Measurements from ENCODE around the gene PLA2G2F.

Gene PLA2G2F

DNA sequence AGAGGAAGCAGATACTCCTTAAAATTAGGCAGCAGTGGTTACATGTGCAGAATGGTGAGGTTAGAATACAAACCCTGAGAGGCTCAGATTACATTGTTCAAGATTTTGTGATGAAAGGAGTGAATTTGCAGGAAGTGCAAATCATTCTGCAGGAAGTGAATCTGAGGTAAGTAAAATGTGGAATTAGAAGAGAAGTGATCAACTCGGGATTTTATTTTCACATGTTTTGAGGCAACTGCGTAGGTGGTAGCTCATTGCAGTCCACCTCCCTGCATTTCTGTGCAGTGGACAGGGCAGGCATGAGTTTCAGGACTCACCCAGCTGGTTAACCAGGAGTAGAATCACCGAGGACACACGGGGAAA lies 49.3 kb downstream of the PLA2G2F start:
- DNase-seq (ENCODE audit: low read depth, low spot score) = no peak

GRCh38 chr1:20189664-20190063 lies 50.5 kb downstream of the PLA2G2F start:
- DNase-seq (ENCODE audit: low read depth, low spot score) = no peak

GRCh38 chr1:20190256-20191160 lies 51.4 kb downstream of the PLA2G2F start:
- DNase-seq (ENCODE audit: low read depth, low spot score) = no peak

DNA sequence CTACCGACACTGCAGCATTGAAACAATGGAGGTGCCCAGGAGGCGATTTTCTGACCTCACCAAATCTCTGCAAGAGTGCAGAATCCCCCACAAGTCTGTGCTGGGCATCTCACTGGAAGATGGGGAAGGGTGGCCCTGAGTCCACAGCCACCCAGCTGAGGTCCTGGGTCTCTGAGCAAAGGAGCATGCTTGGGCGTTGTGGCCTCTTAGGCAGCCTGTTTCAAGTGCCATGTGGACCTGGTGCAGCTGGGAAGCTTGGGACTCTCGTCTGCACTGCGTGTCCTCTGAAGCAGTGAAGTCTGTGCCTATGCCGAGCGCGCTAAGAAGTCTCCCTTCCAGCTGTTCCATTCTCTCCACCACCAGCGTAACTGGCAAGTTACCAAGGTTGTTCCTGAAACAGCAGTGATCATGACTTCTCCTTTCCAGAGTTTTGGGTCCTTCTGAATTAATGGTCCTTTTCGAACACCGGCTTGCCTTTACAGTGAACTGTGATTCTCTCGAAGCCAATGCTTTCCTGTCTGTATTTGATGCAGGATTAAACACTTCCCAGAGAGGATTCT lies 52.2 kb downstream of the PLA2G2F start:
- no peak for DNase-seq (ENCODE audit: low read depth, low spot score)

GRCh38 chr1:20192364-20192763 lies 53.2 kb downstream of the PLA2G2F start:
- DNase-seq (ENCODE audit: low read depth, low spot score) = peak; percentile 45

DNA sequence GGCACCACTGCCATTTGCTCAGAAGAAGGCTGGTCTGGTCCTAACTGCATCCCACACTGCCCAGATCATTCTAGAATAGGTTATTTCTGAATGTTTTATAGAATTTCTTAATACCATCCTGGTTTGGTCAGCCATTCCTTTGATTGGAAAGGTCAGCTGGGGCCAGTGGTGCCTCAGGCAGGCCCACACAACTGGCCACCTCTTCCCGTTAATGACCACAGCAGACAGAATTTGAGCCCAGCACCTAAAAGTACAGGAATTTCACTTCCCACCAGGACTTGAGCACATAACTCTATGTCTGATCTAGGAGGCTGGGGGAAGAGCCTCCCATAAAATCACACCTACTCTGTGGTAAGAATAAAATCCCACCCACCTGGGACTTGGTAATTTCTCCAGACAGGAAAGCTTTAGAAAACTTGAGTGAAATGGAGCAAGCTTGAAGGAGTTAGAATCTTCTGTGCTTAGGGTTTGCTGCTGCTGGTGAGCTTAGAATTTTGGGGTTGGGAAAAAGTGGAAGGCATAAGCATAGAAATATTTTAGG lies 53.8 kb downstream of the PLA2G2F start:
- DNase-seq (ENCODE audit: low read depth, low spot score) = no peak

GRCh38 chr1:20194224-20194623 lies 55.1 kb downstream of the PLA2G2F start:
- no peak for DNase-seq (ENCODE audit: low read depth, low spot score)

DNA sequence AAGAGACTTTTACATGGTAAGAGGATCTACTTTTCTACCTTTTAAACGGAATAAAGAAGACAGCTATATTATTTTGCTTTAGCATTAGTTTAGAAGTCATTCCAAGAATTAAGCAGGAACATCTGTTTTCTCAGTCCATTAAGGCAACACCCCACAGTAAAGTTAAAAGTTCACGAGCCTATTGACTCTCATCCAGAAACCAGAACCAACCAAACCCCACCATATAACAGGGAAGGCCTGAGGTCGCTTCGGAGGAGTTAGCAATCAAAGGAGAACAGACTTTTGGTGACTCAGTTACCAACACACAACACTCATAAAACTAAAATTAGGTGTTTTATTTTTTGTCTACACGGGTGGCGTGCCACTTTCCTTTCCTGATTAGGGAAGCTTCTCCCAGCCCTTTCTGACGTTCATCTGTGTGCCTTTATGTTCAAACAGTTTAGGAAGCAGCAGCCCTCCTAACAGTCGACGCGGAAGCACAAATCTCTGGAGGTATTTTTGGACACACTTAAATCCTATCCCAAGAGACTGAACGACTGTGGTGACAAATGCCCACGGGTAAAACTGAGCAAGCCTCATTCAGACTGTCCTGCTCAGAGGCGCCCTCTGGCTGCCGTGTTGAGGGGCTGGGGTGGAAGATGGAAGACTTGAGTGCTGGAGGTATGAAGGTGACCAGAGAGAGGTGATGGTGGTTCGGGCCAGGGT lies 55.8 kb downstream of the PLA2G2F start:
- DNase-seq (ENCODE audit: low read depth, low spot score) = peak; percentile 57

- DNase-seq (ENCODE audit: low read depth, low spot score) = no peak
These were observed 56.3 kb downstream of the PLA2G2F start for GRCh38 chr1:20195462-20195780.

- no peak for DNase-seq (ENCODE audit: low read depth, low spot score)
These were observed 58.2 kb downstream of the PLA2G2F start for GRCh38 chr1:20197329-20197791.

DNA sequence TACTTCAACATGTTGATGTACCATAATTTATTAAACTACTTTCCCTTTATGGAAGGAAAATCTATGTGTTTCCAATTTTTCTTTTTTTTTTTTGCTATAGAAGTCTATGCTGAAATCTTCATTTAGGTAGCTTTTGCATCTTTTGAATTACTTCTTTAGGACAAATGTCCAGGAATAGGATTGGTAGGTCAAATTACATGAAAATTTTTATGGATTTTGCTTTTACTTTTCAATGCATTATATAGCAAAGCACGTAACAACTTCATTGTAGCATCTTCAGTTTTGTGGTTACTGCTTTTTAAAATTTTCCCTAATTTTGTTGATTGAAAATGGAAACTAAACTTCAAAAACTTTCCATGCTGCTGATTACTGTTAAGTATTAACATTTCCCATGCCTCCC lies 59.2 kb downstream of the PLA2G2F start:
- DNase-seq (ENCODE audit: low read depth, low spot score) = no peak

DNA sequence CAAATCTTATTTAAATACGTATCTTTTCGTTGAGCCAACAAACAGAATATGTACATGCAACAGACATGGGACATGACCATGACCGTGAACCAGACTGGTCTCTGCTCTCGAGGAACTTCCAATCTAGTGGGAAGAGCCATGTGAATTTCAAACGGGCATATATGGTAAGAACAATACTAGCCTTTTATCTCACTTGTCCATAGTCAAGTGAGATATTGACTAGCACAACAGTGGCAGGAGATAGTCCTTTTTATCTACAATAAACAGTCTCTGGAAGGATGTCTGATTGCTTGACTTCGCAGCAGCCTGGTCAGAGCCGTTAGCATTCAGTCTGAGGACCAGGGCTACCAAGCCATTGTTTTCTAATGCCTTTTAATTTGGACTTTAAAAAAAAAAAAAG lies 59.8 kb downstream of the PLA2G2F start:
- DNase-seq (ENCODE audit: low read depth, low spot score) = no peak

- DNase-seq (ENCODE audit: low read depth, low spot score) = no peak
These were observed 60.3 kb downstream of the PLA2G2F start for GRCh38 chr1:20199403-20199802.

GRCh38 chr1:20199840-20200239 lies 60.7 kb downstream of the PLA2G2F start:
- no peak for DNase-seq (ENCODE audit: low read depth, low spot score)

All from astrocyte of the hippocampus (primary cell).